Spleen (tissue), 7 donors: ENCODE measurements around the gene SGPL1.

Experiments
- POLR2A ChIP-seq, 3 donors: fragments of 450-650 bp; IDR thresholded peaks; one replicate each; pipeline ENCODE4 v1.5.1; 2017; ENCODE audit warnings: antibody characterized with exemption in 3 of 3, mild to moderate bottlenecking in 1 of 3
- TF ChIP-seq, protein P1 (sequence below), 11 experiments: fragments of 200-600 bp in 7 of 11; fragments of 450-650 bp in 4 of 11; sonication (generic) in 4 of 11; IDR thresholded peaks in 8 of 11; conservative IDR thresholded peaks in 3 of 11; 1 replicate in 7 of 11; 2 replicates in 4 of 11; pipeline versions ENCODE4 v1.4.0 to v1.8.0; 2016 to 2021; ENCODE audit warnings: antibody characterized with exemption in 11 of 11, inconsistent platforms in 4 of 11, mild to moderate bottlenecking in 1 of 11
- donor health status: DM: no; HTN: no; CAD: no; lungs with moderate emphysema.
- donor health status: DM: no; HTN: no; CAD: no.
- donor health status: DM: no; HTN: no; CAD: no.

DNA sequence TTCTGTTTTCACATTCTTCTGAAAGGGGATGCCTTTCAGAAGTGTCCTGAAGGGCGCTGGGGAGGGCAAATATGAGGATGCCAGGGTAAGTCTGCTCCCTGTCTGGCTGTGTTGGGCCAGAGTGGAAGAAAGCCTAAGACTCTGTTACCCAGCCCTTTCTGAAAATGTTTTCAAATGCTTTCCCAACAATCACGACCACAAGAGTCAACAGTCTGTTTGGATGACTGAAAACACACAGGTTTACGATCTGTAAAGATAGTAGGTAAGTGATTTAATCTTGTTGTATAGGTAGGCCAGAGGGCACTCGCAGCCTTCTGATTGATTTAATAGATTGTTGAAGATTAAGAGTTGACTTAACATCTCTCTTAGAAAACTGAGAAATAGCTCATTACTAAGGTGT, 13.2 kb downstream of the SGPL1 start:
- TF ChIP-seq, protein P1, sequence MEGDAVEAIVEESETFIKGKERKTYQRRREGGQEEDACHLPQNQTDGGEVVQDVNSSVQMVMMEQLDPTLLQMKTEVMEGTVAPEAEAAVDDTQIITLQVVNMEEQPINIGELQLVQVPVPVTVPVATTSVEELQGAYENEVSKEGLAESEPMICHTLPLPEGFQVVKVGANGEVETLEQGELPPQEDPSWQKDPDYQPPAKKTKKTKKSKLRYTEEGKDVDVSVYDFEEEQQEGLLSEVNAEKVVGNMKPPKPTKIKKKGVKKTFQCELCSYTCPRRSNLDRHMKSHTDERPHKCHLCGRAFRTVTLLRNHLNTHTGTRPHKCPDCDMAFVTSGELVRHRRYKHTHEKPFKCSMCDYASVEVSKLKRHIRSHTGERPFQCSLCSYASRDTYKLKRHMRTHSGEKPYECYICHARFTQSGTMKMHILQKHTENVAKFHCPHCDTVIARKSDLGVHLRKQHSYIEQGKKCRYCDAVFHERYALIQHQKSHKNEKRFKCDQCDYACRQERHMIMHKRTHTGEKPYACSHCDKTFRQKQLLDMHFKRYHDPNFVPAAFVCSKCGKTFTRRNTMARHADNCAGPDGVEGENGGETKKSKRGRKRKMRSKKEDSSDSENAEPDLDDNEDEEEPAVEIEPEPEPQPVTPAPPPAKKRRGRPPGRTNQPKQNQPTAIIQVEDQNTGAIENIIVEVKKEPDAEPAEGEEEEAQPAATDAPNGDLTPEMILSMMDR (IDR thresholded peaks at IDR 0.05 in 8 of 11, conservative IDR thresholded peaks at IDR 0.05 in 3 of 11): no peak
- no peak for TF ChIP-seq POLR2A (IDR thresholded peaks at IDR 0.05)
